ENCODE results near the gene DISC1.

DNA sequence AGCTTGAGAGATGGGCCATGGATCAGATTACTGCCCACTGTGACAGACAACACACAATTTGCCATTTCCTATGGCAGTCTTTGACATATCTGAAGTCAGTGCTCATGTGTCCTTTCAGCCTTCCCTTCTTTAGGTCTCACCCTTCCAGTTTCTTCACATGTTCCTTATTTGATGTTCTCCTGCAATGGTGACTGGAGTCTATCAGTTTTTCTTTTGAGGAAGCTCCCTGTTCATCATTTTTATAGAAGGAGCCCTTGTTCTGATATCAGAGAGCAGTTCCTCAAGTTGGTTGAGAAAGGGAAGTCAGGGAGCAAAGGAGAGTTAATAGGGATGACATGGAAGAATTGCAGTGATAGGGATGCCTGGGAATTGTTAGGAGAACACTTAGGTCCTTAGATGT lies 42.2 kb downstream of the DISC1 start:
- TF ChIP-seq CTCF (IDR thresholded peaks at IDR 0.05; ENCODE audit: insufficient read depth, low read length, poor library complexity, severe bottlenecking) (no peak), EZH2phosphoT487 (conservative IDR thresholded peaks at IDR 0.05; ENCODE audit: low read length) (no peak)
